Gastroesophageal sphincter (tissue), 3 donors: Measurements from ENCODE around the gene ADD2.

Experiments used
- POLR2A ChIP-seq, 2 donors: fragments of 450-650 bp; IDR thresholded peaks; one replicate each; pipeline ENCODE4 v1.6.1; 2017; ENCODE audit warnings: antibody characterized with exemption in 2 of 2, mild to moderate bottlenecking in 2 of 2, moderate library complexity in 1 of 2
- POLR2AphosphoS5 ChIP-seq: sonication (generic); formaldehyde crosslinking; IDR thresholded peaks from one replicate; pipeline ENCODE4 v1.6.1; 2017; ENCODE audit warnings: antibody characterized with exemption
- TF ChIP-seq, protein P1 (sequence below), 4 experiments: fragments of 200-600 bp in 2 of 4; fragments of 450-650 bp in 2 of 4; sonication (generic) in 1 of 4; IDR thresholded peaks; one replicate each; pipeline ENCODE4 v1.5.1; 2017 to 2019; ENCODE audit warnings: antibody characterized with exemption in 4 of 4, mild to moderate bottlenecking in 2 of 4, moderate library complexity in 2 of 4

DNA sequence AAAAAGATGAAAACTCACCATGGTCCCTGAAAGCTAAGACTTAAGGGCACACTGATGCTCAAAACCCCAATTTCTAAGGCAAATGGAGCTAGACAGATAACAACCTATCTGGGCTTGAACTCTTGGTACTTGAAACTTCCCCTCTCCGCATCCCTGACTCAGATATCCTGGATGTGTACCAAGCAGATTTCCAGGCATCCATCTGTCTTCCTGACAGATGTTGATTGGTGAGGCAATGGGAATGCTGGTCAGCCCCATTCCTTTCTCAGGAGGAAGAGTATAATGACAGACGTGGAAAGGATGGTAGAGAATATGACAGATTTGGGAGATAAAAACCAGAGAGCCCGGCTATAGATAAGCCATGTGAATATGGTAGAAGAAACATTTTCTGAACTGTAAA lies 69.2 kb downstream of the ADD2 start:
- TF ChIP-seq, protein P1, sequence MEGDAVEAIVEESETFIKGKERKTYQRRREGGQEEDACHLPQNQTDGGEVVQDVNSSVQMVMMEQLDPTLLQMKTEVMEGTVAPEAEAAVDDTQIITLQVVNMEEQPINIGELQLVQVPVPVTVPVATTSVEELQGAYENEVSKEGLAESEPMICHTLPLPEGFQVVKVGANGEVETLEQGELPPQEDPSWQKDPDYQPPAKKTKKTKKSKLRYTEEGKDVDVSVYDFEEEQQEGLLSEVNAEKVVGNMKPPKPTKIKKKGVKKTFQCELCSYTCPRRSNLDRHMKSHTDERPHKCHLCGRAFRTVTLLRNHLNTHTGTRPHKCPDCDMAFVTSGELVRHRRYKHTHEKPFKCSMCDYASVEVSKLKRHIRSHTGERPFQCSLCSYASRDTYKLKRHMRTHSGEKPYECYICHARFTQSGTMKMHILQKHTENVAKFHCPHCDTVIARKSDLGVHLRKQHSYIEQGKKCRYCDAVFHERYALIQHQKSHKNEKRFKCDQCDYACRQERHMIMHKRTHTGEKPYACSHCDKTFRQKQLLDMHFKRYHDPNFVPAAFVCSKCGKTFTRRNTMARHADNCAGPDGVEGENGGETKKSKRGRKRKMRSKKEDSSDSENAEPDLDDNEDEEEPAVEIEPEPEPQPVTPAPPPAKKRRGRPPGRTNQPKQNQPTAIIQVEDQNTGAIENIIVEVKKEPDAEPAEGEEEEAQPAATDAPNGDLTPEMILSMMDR (IDR thresholded peaks at IDR 0.05): no peak
- TF ChIP-seq POLR2AphosphoS5 (no peak), POLR2A (IDR thresholded peaks at IDR 0.05) (no peak)
